ENCODE measurements around the gene CCNA2. TPM values are rescaled to one million over a fixed set of nuclear protein-coding genes. Genes with fewer than 3 reads are reported as not detected.

The CCNA2 gene
- total RNA-seq, 4 donors from 2014 or later: 1.2 to 5.2 (median 3.4) TPM

- peak overlapping the region; percentile 46 to 85 (median 72) for H3K27ac ChIP-seq
- 66 to 73% methylated on average over 2 of the region's 2 CpGs for WGBS, 2 donors
These were observed 37.5 kb downstream of the CCNA2 start for GRCh38 chr4:121786221-121786620.

GRCh38 chr4:121785479-121785878 lies 38.2 kb downstream of the CCNA2 start:
- Histone ChIP-seq H3K36me3 (no peaks in the 10 kb centered on the region), H3K9me3 (peaks cover 0 to 5% (median 0%) of the 10 kb centered on the region in 4 donors), H3K27ac (peak overlapping the region; percentile 59 to 85 (median 76)), H3K27me3 (peaks cover 0 to 2% of the 10 kb centered on the region in 2 donors), H3K4me3 (no peak overlapping the region), H3K4me1 (peaks cover 0 to 3% (median 0%) of the 10 kb centered on the region in 4 donors)
- 38 to 55% methylated on average over 4 of the region's 4 CpGs for WGBS, 2 donors
- TF ChIP-seq EP300 (IDR thresholded peaks at IDR 0.05) (peak in 1 of 2 donors; percentile 71), POLR2A (IDR thresholded peaks at IDR 0.05) (no peak)
- no peak for DNase-seq (ENCODE audit: low spot score in 2 of 2)

More at GRCh38 chr4:121786221-121786620, 37.5 kb downstream of the CCNA2 start:
- Histone ChIP-seq H3K4me1 (peaks cover 0 to 3% (median 0%) of the 10 kb centered on the region in 4 donors), H3K4me3 (no peak overlapping the region), H3K36me3 (no peaks in the 10 kb centered on the region), H3K9me3 (peaks cover 0 to 5% (median 0%) of the 10 kb centered on the region in 4 donors), H3K27me3 (peaks cover 0 to 2% of the 10 kb centered on the region in 2 donors)
- DNase-seq (ENCODE audit: low spot score in 2 of 2): no peak
- no peak for TF ChIP-seq POLR2A (IDR thresholded peaks at IDR 0.05)
- no peak for TF ChIP-seq EP300 (IDR thresholded peaks at IDR 0.05)
- TF ChIP-seq CTCF (IDR thresholded peaks at IDR 0.05): no peak

- TF ChIP-seq POLR2A (IDR thresholded peaks at IDR 0.05) (peak in 1 of 2 donors; percentile 9), CTCF (IDR thresholded peaks at IDR 0.05) (no peak), EP300 (IDR thresholded peaks at IDR 0.05) (peak in 1 of 2 donors; percentile 66)
These were observed 38.7 kb downstream of the CCNA2 start for GRCh38 chr4:121784975-121785374.

GRCh38 chr4:121784401-121784800 lies 39.3 kb downstream of the CCNA2 start:
- WGBS, 2 donors: 42 to 43% methylated on average over 1 of the region's 1 CpG
- TF ChIP-seq POLR2A (IDR thresholded peaks at IDR 0.05) (no peak), CTCF (IDR thresholded peaks at IDR 0.05) (no peak), EP300 (IDR thresholded peaks at IDR 0.05) (no peak)
- peaks cover 0 to 2% of the 10 kb centered on the region in 2 donors for H3K27me3 ChIP-seq
- no peaks in the 10 kb centered on the region for H3K36me3 ChIP-seq
- DNase-seq (ENCODE audit: low spot score in 2 of 2): no peak
- H3K4me3 ChIP-seq: no peak overlapping the region
- peaks cover 0 to 3% (median 0%) of the 10 kb centered on the region in 4 donors for H3K4me1 ChIP-seq
- H3K27ac ChIP-seq: peak overlapping the region; percentile 54 to 85 (median 76)
- peaks cover 0 to 5% (median 0%) of the 10 kb centered on the region in 4 donors for H3K9me3 ChIP-seq

More at GRCh38 chr4:121784975-121785374, 38.7 kb downstream of the CCNA2 start:
- peak in 1 of 2 donors; percentile 5 for DNase-seq (ENCODE audit: low spot score in 2 of 2)
- H3K36me3 ChIP-seq: no peaks in the 10 kb centered on the region
- peaks cover 0 to 5% (median 0%) of the 10 kb centered on the region in 4 donors for H3K9me3 ChIP-seq
- no peak overlapping the region for H3K4me3 ChIP-seq
- H3K27ac ChIP-seq: peak overlapping the region; percentile 54 to 85 (median 76)
- WGBS, 2 donors: 27 to 28% methylated on average over 2 of the region's 2 CpGs
- peaks cover 0 to 2% of the 10 kb centered on the region in 2 donors for H3K27me3 ChIP-seq
- peaks cover 0 to 3% (median 0%) of the 10 kb centered on the region in 4 donors for H3K4me1 ChIP-seq

- no peak for DNase-seq (ENCODE audit: low spot score in 2 of 2)
- no peak overlapping the region for H3K4me3 ChIP-seq
- H3K27me3 ChIP-seq: peaks cover 0 to 2% of the 10 kb centered on the region in 2 donors
- H3K9me3 ChIP-seq: peaks cover 0 to 5% (median 0%) of the 10 kb centered on the region in 4 donors
- no peak for TF ChIP-seq EP300 (IDR thresholded peaks at IDR 0.05)
- TF ChIP-seq CTCF (IDR thresholded peaks at IDR 0.05): no peak
- TF ChIP-seq POLR2A (IDR thresholded peaks at IDR 0.05): no peak
- peaks cover 0 to 3% (median 0%) of the 10 kb centered on the region in 4 donors for H3K4me1 ChIP-seq
- 78 to 84% methylated on average over 1 of the region's 1 CpG for WGBS, 2 donors
- no peaks in the 10 kb centered on the region for H3K36me3 ChIP-seq
- H3K27ac ChIP-seq: peak overlapping the region in 1 of 4 donors; percentile 85
These were observed 40.5 kb downstream of the CCNA2 start for GRCh38 chr4:121783210-121783609.
